DMS 273 (cell line): ENCODE data around the gene IL36B.

Experiments used
- DNase-seq: peaks from one replicate; lab custom pipeline; 2025; ENCODE audit not compliant: unreplicated experiment; lab: John Stamatoyannopoulos, UW

The IL36B gene

DNA sequence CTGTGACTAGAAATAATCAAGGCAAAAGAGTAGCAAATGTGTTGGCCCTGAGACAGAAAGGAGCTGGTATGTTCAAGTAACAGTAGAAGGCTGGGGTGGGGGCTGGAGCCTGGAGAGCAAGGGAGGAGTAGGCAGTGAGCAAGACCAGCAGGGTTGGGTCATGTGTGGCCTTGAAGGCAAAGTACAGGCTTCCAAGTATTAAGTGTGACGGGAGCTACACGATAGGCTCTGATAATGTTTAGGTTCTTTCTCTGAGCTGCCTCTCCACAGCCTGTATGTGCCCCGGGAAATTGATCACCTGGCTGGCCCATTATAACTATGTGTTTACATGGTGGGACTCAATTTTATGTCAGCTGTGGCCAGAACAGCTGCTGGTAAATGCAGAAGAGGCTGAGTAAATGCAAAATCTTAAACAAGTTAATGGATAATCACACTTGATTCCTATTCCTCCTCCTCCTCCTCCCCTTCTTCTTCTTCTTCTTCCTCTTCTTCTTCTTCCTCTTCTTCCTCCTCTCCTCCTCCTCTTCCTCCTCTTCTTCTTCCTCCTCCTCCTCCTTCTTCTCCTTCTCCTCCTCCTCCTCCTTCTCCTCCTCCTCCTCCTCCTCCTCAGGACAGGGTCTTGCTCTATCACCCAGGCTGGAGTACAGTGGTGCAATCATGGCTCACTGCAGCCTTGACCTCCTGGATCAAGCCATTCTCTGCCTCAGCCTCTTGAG, 24.4 kb upstream of the IL36B start:
- no peak for DNase-seq

DNA sequence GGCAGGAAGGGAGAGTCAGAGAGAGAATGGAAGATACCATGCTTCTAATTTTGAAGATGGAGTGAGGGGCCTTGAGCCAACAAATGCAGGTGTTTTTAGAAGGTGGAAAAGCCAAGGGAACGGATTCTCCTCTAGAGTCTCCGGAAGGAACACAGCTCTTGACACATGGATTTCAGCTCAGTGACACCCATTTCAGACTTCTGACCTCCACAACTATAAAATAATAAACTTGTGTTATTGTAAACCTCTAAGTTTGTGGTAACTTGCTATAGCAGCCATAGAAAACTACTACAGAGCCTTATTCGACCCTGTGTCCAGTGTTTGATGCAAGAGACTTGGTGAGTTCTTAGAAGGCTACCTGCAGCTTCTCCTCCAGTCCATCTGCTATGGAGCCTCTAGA, 22.9 kb upstream of the IL36B start:
- no peak for DNase-seq

DNA sequence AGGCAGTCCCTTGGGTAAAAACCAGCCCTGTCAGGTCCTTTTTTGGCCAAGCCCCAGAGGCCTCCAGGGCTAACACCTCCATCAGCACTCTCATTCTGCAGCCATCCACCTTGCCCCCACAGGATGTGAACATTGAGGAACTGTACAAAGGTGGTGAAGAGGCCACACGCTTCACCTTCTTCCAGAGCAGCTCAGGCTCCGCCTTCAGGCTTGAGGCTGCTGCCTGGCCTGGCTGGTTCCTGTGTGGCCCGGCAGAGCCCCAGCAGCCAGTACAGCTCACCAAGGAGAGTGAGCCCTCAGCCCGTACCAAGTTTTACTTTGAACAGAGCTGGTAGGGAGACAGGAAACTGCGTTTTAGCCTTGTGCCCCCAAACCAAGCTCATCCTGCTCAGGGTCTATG, 22.4 kb upstream of the IL36B start:
- DNase-seq, result no peak

DNA sequence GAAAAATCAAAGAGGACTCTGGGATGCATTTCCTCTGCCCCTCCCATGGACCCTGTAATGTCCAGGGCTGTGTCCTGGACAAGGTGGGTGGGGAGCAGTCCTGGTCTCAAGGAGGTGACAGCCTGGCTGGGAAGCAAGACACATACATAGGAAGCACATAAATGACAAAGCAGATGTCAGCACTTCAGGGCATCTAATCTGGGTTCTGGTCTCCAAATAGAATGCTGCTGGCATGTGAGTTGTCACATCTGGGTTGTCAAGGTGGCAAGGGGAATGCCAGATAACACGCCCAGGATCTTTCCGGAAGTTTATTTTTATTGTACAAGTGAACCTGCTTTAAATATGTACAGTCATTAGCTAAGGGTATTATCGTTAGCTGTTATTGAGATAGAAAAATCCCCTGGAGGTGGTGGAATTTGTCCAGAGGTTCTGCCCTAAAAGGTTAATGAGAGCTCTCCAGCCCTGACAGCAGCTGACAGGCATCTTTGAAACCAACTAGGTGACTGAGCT, 20.7 kb upstream of the IL36B start:
- no peak for DNase-seq

DNA sequence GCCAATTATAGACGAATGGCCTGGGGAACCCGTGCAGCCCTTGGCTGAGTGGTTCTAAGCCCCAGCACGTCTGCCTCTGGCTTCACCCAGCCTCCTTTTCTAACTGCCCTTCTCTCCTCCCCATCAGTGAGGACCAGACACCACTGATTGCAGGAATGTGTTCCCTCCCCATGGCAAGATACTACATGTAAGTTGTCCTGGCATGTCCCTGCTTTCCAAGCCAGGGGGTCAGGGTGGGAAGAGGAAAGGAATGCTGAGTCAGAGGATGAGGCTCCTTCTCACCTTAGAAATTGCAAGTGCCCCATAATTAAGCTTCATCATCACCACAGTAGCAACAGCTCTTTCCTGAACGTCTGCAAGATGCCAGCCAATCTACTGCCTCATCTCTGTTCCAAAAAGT, 19.9 kb upstream of the IL36B start:
- DNase-seq, result no peak

DNA sequence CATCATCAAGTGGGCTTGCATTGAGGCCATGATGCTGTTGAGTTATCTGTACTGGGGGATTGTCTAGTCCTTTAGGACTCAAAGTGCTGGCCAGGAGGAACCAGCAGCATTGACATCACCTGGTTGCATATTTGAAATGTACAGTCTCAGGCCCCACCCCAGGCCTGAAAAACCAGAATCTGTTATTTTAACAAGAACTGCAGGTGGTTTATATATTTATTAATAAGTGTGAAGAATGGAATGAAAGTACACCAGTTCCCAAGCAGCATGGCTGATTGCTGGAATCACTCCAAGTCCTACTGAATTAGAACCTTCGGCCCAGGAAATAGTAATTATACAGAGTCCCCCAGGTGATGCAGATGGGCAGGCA, 17.9 kb upstream of the IL36B start:
- no peak for DNase-seq

DNA sequence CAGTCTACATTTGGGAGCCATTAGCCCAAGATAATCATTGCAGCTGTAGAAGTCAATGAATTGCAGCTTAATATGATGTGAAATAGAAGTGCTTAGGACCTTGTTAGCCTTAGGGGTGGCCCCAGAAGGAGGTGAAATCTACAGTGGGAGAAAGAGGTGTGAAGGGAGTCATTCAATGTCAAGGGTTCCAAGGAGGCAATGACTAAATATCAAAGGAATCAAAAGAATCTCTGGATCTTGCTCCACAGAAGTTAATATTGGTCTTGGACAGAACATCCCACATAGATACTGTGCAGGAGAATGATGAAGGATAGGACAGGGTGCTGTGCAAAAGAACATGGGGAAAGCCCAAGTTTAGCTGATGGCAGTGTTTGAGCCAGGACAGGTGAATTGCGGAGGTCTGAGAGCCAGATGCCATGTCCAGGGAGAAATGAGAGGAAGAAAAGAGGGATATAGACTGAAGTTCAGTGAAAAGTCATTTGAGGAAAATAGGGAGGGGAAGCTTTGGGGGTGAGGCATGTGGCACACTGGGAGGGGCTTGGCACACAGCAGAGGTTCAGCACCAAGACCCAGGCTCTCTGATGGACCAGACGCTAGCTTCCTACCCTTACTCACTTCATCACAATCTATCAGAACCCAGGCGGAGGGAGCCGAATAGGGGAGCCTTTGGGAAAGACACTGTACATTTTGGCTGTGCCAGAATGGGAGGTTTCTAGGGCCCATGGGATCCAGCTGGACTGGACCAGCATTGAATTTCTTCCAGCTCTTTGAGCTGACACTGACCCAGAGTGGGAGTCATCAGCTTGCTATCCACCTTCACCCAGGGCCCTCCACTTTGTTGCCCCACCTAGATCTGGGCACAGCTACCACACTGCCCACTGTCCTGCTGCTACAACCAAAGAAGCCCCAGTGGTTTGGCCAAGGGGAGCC, 17.3 kb upstream of the IL36B start:
- DNase-seq, result no peak

DNA sequence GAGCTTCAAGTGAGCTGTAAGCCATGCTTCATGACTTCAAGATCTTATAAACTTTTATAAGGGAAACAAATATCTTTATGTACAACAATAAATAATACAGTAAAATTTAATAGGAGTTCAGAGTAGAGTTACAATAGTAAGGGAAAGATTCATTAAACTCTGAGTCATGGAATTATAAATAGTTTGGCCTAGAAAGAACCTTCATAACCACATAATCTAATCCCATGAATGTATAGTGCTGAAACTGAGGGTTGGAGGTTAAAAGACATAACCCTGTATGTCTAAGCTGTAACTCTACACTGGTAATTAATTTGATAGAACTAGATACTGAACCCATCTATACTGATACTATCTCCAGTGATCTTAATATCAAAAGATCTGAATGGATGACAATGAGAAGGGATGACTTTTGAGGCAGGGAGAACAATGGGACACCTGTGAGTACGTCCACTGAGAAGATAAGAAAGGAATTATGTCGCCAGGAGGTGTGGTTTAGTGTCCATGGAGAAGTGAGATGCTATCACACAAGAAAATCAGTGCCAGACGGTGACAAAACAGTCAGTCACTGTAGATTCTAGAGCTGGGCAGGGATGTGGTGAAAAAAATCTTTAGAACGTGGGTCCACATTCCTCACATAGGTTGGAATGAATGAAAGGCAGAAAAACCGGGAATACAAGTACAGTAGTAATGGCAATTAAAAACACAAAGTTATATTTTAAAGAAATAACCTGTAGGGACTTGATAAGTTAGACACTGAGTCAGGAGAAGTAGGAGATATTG, 16.2 kb upstream of the IL36B start:
- peak; percentile 5 for DNase-seq

DNA sequence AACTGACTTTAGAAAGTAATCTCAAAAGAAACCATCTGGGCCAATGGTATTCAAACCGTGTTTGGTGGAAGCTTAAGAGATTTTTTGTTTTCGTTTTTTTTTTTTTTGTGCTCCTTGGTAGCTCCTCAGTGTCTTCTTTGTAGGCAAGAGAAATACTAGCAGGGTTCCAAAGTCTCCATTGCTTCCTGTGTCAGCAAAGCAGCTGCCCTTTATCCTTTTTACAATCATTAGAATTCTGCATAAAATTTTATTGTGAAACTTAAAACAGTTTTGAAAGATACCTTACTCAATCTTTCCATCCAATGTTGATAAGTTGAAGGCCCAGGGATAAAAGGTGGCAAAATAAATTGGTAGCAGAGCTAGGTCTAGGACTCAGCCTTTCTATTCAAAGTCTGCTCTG, 15.6 kb upstream of the IL36B start:
- no peak for DNase-seq

DNA sequence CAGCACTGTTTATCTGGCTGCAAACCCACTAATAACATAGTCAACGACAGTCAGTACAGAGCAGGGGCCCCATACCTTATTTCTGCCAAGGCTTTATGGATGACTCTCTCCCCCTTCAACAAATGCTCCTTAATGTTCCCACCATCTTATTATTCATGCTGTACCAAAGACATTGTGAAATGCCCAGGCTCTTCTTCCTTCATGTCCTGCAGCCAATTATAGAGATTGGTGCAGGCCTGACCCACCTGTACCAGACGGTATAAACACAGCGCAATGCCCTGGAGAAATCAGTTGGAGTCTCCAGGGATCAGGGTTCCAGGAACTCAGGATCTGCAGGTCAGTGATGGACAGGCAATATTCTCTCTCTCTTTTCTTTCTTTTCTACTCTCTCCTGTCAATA, 15.0 kb upstream of the IL36B start, which contains the start of gene IL1F10:
Gene IL1F10, plus strand, starts transcription at position 290 of the 400 bp plus-strand sequence. CDS start 4,769 bp downstream, outside the sequence.
- no peak for DNase-seq

DNA sequence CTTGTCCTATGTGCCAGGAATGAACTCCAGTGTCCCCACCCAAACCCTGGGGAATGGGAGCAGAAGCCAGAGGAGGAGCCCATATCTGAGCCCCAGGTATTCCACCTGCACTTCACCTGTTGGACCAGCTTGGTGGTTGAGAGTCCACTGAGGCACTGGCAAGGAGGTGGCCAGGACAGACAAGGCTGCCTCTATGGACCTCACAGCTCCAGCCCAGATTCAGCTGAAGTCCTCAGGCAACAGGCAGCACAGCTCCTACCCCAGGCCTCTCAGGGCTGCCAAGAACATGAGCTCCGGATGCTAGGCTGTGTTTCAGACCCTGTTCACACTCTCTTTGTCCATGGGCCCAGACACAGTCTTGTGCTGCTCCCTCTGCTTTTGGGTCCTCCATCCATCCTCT, 12.2 kb upstream of the IL36B start:
- DNase-seq, result no peak

DNA sequence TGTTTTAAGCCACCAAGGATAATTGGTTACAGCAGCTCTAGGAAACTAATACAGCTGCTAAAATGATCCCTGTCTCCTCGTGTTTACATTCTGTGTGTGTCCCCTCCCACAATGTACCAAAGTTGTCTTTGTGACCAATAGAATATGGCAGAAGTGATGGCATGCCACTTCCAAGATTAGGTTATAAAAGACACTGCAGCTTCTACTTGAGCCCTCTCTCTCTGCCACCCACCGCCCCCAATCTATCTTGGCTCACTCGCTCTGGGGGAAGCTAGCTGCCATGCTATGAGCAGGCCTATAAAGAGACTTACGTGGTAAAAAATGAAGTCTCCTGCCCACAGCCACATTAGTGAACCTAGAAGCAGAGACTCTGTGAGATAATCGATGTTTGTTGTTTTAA, 11.6 kb upstream of the IL36B start:
- DNase-seq, result no peak

DNA sequence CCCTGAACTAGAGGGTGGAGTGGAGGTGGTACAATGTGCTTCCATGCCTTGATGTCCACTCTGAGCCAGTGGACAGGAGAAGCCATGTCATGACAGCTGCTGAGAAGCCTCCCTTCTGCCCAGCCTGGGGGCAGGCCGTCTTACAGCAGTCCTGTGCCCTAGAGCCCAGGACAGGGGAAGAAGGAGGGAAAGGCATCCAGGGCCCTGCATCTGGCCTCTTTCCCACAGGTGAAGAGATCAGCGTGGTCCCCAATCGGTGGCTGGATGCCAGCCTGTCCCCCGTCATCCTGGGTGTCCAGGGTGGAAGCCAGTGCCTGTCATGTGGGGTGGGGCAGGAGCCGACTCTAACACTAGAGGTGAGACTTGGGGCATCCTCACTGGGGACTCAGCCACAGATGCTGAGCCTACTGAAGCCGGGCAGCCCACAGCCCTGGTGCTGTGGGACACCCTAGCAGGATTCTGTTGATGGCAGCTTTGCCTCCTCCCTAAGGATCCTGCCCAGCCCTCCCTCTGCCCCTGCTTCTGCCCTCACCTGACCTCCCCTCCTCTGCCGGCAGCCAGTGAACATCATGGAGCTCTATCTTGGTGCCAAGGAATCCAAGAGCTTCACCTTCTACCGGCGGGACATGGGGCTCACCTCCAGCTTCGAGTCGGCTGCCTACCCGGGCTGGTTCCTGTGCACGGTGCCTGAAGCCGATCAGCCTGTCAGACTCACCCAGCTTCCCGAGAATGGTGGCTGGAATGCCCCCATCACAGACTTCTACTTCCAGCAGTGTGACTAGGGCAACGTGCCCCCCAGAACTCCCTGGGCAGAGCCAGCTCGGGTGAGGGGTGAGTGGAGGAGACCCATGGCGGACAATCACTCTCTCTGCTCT, 9.5 kb upstream of the IL36B start:
- no peak for DNase-seq

DNA sequence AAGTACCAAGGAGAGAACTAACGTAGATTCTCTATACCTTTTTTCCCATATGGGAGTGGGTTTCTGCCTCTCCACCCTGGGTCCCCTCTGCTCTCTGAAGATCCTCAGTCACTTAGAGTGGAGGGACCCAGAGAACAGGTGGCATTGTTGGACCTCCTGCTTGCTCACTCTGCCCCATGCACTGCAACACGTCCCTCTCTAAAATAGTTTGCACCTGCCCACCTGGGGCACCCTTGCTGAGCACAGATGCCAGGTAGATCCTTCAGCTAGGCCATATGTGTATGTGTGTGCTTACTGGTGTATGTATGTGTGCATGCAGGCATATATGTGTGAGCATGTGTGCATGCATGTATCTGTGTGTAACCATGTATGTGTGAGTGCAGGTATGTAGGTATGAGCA, 8.6 kb upstream of the IL36B start:
- DNase-seq, result no peak

DNA sequence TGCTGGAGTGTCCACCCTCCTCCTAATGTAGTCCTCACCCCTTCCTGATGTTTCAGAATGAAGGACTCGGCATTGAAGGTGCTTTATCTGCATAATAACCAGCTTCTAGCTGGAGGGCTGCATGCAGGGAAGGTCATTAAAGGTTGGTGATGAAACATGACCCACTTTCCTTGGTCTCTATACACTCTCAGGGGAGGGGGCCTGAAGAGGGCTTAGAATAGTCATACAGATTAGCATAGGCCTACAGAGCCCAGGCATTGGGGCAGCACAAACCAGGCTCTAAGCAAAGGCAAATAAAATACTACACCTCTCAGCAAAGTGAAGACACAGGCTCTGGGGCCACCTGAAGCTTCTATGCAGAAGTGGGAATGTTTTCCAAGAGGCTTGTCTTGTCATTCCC, 8.1 kb upstream of the IL36B start:
- DNase-seq, result no peak

DNA sequence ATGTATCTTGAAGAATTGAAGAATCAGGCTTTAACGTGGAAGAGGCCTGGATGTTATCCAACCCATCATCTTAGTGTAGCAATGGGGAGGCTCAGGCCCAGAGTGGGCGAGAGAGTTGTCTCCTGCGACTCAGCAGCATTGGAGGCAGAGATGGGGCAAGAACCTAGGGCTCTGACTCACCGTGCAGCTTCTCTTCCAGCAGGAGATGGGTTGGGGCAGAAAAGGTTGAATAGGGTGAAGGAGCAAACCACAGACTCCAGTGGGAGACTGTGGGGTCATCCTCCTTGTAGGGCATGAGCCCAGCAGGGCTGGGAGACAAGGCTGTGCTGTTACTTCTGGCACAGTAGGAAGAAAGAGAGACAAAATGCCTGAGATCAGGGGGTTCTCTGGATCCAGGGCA, 7.7 kb upstream of the IL36B start:
- DNase-seq, result no peak

DNA sequence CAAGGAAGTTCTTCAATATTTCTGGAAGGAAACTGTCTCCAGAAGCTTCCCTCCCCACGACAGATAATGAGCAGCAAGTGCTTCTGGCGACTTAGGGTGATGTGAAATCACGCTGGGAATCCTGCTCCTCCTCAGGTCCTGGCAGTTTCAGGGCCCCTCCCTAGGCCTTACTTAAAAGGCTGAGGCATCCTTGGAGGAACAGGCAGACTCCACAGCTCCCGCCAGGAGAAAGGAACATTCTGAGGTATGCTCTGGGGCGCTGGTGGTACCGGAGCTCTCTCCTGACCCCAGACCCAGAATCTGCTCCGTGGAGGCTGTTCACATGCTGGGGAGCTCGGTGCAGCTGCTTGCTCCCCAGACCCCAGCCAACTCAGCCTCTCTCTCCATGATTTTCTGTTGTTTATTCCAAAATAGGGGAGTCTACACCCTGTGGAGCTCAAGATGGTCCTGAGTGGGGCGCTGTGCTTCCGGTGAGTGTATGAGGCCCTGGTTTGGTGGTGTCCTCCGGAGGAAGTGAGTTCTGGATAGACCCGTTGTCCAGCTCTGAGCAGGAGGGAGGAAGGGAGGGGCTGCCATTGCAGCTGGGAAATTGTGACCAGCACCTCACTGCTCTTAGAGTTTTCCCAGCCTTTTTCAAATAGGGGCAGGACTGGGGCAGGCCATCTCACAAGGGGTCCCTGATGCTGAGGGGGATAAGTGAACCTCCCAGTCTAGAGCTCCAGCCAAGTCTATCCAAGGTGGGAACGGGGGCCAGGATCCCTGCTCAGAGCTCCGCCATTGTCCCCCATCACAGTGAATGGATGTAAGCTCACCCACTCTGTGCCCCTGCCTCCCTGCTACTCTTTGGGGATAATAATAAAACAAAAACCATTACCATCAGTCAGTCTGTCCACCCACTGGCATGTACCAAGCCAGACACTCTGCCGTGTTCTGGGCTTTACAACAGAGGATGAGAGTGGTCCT, 6.6 kb upstream of the IL36B start, which contains the start of gene IL36RN:
Gene IL36RN, plus strand, starts transcription at position 201 of the 963 bp plus-strand sequence. Its CDS starts 241 bp downstream, at position 442.
- no peak for DNase-seq

DNA sequence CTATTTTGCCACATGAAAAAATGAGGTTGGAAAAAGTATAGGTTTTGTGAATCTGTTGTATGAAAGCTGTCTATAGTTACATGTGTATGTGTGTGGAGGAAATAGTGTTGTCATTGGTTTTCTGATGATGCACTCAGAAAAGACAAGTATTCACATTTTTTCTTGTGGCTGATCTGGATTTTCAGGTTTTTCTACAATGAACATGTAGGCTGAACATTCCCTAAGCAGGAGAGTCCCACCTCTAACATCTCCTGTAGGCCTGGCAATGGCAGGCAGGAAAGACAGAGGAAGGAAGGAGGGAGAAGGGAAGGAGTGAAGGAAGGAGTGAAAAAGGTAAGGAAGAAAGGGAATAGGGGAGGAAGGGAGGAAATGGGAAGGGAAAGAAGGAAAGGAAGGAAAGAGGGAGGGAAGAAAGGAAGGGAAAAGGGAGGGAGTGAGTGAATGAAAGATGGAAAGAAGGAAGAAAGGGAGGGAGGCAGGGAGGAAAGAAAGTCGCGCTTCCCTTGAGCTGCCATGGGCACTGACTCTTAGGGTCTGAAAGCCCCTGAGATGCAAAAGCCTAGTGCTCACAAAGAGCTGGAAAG, 5.8 kb upstream of the IL36B start:
- no peak for DNase-seq

DNA sequence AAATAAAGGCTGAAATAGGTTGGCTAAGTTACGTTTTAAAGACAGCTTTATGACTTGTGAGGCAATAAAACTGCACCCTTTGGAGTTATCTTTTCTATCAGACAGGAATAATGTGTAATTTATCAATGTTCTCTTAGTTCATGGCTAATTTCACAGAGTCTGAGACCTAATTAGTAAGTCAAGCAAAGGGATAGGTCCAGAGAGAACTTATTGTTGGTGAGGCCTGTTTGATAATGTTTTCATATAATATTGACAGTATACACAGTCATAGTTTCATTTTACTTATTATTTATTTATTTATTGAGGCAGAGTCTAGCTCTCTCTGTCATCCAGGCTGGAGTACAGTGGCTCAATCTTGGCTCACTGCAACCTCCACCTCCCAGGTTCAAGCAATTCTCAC, 4.5 kb upstream of the IL36B start:
- no peak for DNase-seq
